ENCODE results near the gene PCDH12. TPM values are rescaled to one million over a fixed set of nuclear protein-coding genes. Genes with fewer than 3 reads are reported as not detected.

The PCDH12 gene
- total and polyA plus RNA-seq, 2 of the 8 experiments (the other 6 are each of a cell fraction or from before 2014, with no cell fraction given), result 0.06 to 0.17 TPM

DNA sequence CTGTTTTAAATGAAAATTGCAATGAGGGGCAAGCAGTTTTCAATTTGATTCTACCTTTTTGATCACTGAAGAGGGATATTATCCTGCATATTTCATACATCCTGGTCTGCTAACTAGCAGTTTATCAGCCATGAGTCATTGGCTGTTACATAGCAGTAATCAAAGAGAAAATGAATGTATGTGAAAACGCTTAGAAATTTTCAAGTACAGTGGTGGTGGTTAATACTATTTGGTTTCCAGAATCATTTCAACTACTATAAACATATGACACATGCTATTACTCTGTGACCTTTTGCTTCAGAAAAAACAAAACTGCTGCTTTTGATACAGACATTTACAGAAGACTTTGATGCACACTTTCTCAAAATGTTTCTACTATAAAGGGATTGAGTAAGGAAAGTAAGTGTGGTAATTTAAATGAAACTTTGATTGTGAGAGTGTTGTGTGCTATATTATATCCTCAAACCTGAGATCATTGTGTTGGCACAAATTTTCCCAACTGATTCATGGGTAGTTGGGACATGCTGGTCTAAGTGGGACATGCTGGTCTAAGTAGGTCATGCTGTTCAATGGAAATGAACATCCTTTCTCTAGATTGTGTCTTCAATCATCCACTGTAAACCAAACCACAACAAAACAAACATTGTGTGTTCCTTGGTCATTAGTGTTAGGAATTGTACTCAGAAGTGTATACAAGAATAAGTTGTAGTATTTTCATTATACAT lies 16.0 kb upstream of the PCDH12 start (continued):
- TF ChIP-seq, protein P1, sequence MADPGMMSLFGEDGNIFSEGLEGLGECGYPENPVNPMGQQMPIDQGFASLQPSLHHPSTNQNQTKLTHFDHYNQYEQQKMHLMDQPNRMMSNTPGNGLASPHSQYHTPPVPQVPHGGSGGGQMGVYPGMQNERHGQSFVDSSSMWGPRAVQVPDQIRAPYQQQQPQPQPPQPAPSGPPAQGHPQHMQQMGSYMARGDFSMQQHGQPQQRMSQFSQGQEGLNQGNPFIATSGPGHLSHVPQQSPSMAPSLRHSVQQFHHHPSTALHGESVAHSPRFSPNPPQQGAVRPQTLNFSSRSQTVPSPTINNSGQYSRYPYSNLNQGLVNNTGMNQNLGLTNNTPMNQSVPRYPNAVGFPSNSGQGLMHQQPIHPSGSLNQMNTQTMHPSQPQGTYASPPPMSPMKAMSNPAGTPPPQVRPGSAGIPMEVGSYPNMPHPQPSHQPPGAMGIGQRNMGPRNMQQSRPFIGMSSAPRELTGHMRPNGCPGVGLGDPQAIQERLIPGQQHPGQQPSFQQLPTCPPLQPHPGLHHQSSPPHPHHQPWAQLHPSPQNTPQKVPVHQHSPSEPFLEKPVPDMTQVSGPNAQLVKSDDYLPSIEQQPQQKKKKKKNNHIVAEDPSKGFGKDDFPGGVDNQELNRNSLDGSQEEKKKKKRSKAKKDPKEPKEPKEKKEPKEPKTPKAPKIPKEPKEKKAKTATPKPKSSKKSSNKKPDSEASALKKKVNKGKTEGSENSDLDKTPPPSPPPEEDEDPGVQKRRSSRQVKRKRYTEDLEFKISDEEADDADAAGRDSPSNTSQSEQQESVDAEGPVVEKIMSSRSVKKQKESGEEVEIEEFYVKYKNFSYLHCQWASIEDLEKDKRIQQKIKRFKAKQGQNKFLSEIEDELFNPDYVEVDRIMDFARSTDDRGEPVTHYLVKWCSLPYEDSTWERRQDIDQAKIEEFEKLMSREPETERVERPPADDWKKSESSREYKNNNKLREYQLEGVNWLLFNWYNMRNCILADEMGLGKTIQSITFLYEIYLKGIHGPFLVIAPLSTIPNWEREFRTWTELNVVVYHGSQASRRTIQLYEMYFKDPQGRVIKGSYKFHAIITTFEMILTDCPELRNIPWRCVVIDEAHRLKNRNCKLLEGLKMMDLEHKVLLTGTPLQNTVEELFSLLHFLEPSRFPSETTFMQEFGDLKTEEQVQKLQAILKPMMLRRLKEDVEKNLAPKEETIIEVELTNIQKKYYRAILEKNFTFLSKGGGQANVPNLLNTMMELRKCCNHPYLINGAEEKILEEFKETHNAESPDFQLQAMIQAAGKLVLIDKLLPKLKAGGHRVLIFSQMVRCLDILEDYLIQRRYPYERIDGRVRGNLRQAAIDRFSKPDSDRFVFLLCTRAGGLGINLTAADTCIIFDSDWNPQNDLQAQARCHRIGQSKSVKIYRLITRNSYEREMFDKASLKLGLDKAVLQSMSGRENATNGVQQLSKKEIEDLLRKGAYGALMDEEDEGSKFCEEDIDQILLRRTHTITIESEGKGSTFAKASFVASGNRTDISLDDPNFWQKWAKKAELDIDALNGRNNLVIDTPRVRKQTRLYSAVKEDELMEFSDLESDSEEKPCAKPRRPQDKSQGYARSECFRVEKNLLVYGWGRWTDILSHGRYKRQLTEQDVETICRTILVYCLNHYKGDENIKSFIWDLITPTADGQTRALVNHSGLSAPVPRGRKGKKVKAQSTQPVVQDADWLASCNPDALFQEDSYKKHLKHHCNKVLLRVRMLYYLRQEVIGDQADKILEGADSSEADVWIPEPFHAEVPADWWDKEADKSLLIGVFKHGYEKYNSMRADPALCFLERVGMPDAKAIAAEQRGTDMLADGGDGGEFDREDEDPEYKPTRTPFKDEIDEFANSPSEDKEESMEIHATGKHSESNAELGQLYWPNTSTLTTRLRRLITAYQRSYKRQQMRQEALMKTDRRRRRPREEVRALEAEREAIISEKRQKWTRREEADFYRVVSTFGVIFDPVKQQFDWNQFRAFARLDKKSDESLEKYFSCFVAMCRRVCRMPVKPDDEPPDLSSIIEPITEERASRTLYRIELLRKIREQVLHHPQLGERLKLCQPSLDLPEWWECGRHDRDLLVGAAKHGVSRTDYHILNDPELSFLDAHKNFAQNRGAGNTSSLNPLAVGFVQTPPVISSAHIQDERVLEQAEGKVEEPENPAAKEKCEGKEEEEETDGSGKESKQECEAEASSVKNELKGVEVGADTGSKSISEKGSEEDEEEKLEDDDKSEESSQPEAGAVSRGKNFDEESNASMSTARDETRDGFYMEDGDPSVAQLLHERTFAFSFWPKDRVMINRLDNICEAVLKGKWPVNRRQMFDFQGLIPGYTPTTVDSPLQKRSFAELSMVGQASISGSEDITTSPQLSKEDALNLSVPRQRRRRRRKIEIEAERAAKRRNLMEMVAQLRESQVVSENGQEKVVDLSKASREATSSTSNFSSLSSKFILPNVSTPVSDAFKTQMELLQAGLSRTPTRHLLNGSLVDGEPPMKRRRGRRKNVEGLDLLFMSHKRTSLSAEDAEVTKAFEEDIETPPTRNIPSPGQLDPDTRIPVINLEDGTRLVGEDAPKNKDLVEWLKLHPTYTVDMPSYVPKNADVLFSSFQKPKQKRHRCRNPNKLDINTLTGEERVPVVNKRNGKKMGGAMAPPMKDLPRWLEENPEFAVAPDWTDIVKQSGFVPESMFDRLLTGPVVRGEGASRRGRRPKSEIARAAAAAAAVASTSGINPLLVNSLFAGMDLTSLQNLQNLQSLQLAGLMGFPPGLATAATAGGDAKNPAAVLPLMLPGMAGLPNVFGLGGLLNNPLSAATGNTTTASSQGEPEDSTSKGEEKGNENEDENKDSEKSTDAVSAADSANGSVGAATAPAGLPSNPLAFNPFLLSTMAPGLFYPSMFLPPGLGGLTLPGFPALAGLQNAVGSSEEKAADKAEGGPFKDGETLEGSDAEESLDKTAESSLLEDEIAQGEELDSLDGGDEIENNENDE (IDR thresholded peaks at IDR 0.05; ENCODE audit: insufficient replicate concordance, low read length), result no peak
- TF ChIP-seq YY1 (IDR thresholded peaks at IDR 0.05; ENCODE audit: low read depth, low read length), result no peak
- no peak for TF ChIP-seq BRCA1 (IDR thresholded peaks at IDR 0.05; ENCODE audit: low read depth, low read length)
- no peak for TF ChIP-seq POLR2AphosphoS5 (IDR thresholded peaks at IDR 0.05; ENCODE audit: low read depth, low read length)
- TF ChIP-seq TCF12 (IDR thresholded peaks at IDR 0.05; ENCODE audit: low read depth, low read length), result no peak
- TF ChIP-seq KDM1A (IDR thresholded peaks at IDR 0.05; ENCODE audit: borderline replicate concordance, low read length), result no peak
- no peak for TF ChIP-seq ASH2L (IDR thresholded peaks at IDR 0.05; ENCODE audit: low read length)
- no peak for TF ChIP-seq ZNF274 (IDR thresholded peaks at IDR 0.05; ENCODE audit: borderline replicate concordance, extremely low read depth, low read length)
- no peak for TF ChIP-seq GTF2F1 (IDR thresholded peaks at IDR 0.05; ENCODE audit: borderline replicate concordance, low read depth, low read length)
- no peak for TF ChIP-seq CEBPB (IDR thresholded peaks at IDR 0.05; ENCODE audit: low read depth, low read length)
- no peak for TF ChIP-seq EGR1 (IDR thresholded peaks at IDR 0.05; ENCODE audit: borderline replicate concordance, low read depth, low read length)
- TF ChIP-seq NANOG (IDR thresholded peaks at IDR 0.05; ENCODE audit: insufficient read depth, low read depth, low read length, poor library complexity, severe bottlenecking), result no peak
